Gastroesophageal sphincter (tissue), 4 donors: ENCODE results near the gene MINDY4. TPM values are rescaled to one million over a fixed set of nuclear protein-coding genes. Genes with fewer than 3 reads are reported as not detected.

Source experiments
- ATAC-seq: fragments of 150-250 bp; one replicate; pipeline ENCODE4 v1.9.1; 2016; ENCODE audit warnings: mild to moderate bottlenecking, moderate library complexity
- H3K27ac ChIP-seq, 4 donors: fragments of 200-600 bp; sonication (generic) in 3 of 4; 1 replicate in 3 of 4; 2 replicates in 1 of 4; pipeline ENCODE4 v1.5.1; 2016 to 2019
- H3K27me3 ChIP-seq: fragments of 200-600 bp; sonication (generic); one replicate; pipeline ENCODE4 v1.5.1; 2019
- H3K36me3 ChIP-seq, 2 donors: fragments of 200-600 bp; sonication (generic); one replicate each; pipeline ENCODE4 v1.5.1; 2019; ENCODE audit warnings: control low read depth in 1 of 2
- H3K4me1 ChIP-seq, 3 donors: fragments of 200-600 bp; sonication (generic); 1 replicate in 2 of 3; 2 replicates in 1 of 3; pipeline ENCODE4 v1.5.1; 2016 to 2019; ENCODE audit warnings: control low read depth in 2 of 3
- H3K4me3 ChIP-seq, 2 donors: fragments of 200-600 bp; sonication (generic); one replicate each; pipeline ENCODE4 v1.5.1; 2019; ENCODE audit warnings: mild to moderate bottlenecking in 1 of 2, moderate library complexity in 1 of 2
- H3K9me3 ChIP-seq, 3 donors: fragments of 200-600 bp; sonication (generic); one replicate each; pipeline ENCODE4 v1.5.1; 2017 to 2019; ENCODE audit warnings: control low read depth in 2 of 3
- CTCF ChIP-seq, 4 experiments: fragments of 200-600 bp in 2 of 4; fragments of 450-650 bp in 2 of 4; sonication (generic) in 1 of 4; IDR thresholded peaks; one replicate each; pipeline ENCODE4 v1.5.1; 2017 to 2019; ENCODE audit warnings: antibody characterized with exemption in 4 of 4, mild to moderate bottlenecking in 2 of 4, moderate library complexity in 2 of 4
- EP300 ChIP-seq: sonication (generic); formaldehyde crosslinking; IDR thresholded peaks from one replicate; pipeline ENCODE4 v1.6.1; 2017; ENCODE audit warnings: antibody characterized with exemption, mild to moderate bottlenecking
- POLR2A ChIP-seq, 2 donors: fragments of 450-650 bp; IDR thresholded peaks; one replicate each; pipeline ENCODE4 v1.6.1; 2017; ENCODE audit warnings: antibody characterized with exemption in 2 of 2, mild to moderate bottlenecking in 2 of 2, moderate library complexity in 1 of 2
- POLR2AphosphoS5 ChIP-seq: sonication (generic); formaldehyde crosslinking; IDR thresholded peaks from one replicate; pipeline ENCODE4 v1.6.1; 2017; ENCODE audit warnings: antibody characterized with exemption
- WGBS, 2 donors: methylation state at CpG; one replicate each; pipeline ENCODE4 v1.1.5; 2018; ENCODE audit warnings: low coverage in 1 of 2; 5-methylcytosine and 5-hydroxymethylcytosine counted together
- total RNA-seq, 4 donors: library from RNA; depleted of rRNA; stranded (reverse); fragments of >200 nt; gene quantifications; one replicate each; pipeline ENCODE4 v1.1.0, GENCODE V29; 2016

The MINDY4 gene
- total RNA-seq, 4 donors from 2014 or later = 5.6 to 31.8 (median 20.4) TPM

- Histone ChIP-seq H3K36me3 (no peaks in the 10 kb centered on the region), H3K4me1 (no peaks in the 10 kb centered on the region), H3K27me3 (peaks cover 22% of the 10 kb centered on the region), H3K9me3 (no peaks in the 10 kb centered on the region), H3K4me3 (no peak overlapping the region), H3K27ac (no peak overlapping the region)
- ATAC-seq = no peak
- TF ChIP-seq POLR2A (IDR thresholded peaks at IDR 0.05) (no peak), EP300 (no peak), POLR2AphosphoS5 (no peak), CTCF (IDR thresholded peaks at IDR 0.05) (no peak)
- WGBS, 2 donors = 97 to 100% methylated on average over 1 to 5 of the region's 11 CpGs
These were observed 37.5 kb upstream of the MINDY4 start for GRCh38 chr7:30733691-30734090.

GRCh38 chr7:30734497-30734896 lies 36.7 kb upstream of the MINDY4 start:
- WGBS, 2 donors = no CpG with 5 or more reads among the region's 7 CpGs
- Histone ChIP-seq H3K27ac (no peak overlapping the region), H3K4me3 (no peak overlapping the region), H3K27me3 (peaks cover 22% of the 10 kb centered on the region), H3K4me1 (no peaks in the 10 kb centered on the region), H3K36me3 (no peaks in the 10 kb centered on the region), H3K9me3 (no peaks in the 10 kb centered on the region)
- no peak for ATAC-seq
- TF ChIP-seq POLR2AphosphoS5 (no peak), CTCF (IDR thresholded peaks at IDR 0.05) (no peak), POLR2A (IDR thresholded peaks at IDR 0.05) (no peak), EP300 (no peak)

- no peaks in the 10 kb centered on the region for H3K9me3 ChIP-seq
- 92 to 93% methylated on average over 2 to 3 of the region's 3 CpGs for WGBS, 2 donors
- H3K27ac ChIP-seq = no peak overlapping the region
- TF ChIP-seq CTCF (IDR thresholded peaks at IDR 0.05) (no peak), POLR2AphosphoS5 (no peak), POLR2A (IDR thresholded peaks at IDR 0.05) (no peak), EP300 (no peak)
- no peak for ATAC-seq
- H3K27me3 ChIP-seq = peaks cover 22% of the 10 kb centered on the region
- peaks cover 0 to 5% (median 0%) of the 10 kb centered on the region in 3 donors for H3K4me1 ChIP-seq
- H3K36me3 ChIP-seq = no peaks in the 10 kb centered on the region
- no peak overlapping the region for H3K4me3 ChIP-seq
These were observed 35.6 kb upstream of the MINDY4 start for GRCh38 chr7:30735631-30736030.

GRCh38 chr7:30736291-30736690 lies 34.9 kb upstream of the MINDY4 start:
- Histone ChIP-seq H3K4me1 (peaks cover 0 to 8% (median 0%) of the 10 kb centered on the region in 3 donors), H3K9me3 (no peaks in the 10 kb centered on the region), H3K27me3 (peaks cover 22% of the 10 kb centered on the region), H3K36me3 (no peaks in the 10 kb centered on the region), H3K4me3 (no peak overlapping the region), H3K27ac (no peak overlapping the region)
- no peak for ATAC-seq
- WGBS, 2 donors = 92 to 100% methylated on average over 1 to 2 of the region's 4 CpGs
- TF ChIP-seq EP300 = no peak
- TF ChIP-seq POLR2AphosphoS5 = no peak
- TF ChIP-seq CTCF (IDR thresholded peaks at IDR 0.05) = no peak
- TF ChIP-seq POLR2A (IDR thresholded peaks at IDR 0.05) = no peak

- H3K36me3 ChIP-seq = no peaks in the 10 kb centered on the region
- WGBS, 2 donors = 89 to 92% methylated on average over 4 to 6 of the region's 6 CpGs
- peaks cover 0 to 8% (median 0%) of the 10 kb centered on the region in 3 donors for H3K4me1 ChIP-seq
These were observed 32.9 kb upstream of the MINDY4 start for GRCh38 chr7:30738026-30738915.

More at GRCh38 chr7:30738026-30738915, 32.9 kb upstream of the MINDY4 start:
- Histone ChIP-seq H3K27me3 (peaks cover 16% of the 10 kb centered on the region), H3K4me3 (no peak overlapping the region), H3K27ac (no peak overlapping the region), H3K9me3 (no peaks in the 10 kb centered on the region)
- TF ChIP-seq CTCF (IDR thresholded peaks at IDR 0.05) = no peak
- TF ChIP-seq POLR2AphosphoS5 = no peak
- no peak for TF ChIP-seq POLR2A (IDR thresholded peaks at IDR 0.05)
- TF ChIP-seq EP300 = no peak
- ATAC-seq = no peak
